CD4-positive, alpha-beta T cell (primary cell): ENCODE results near the gene CADM1. TPM values are rescaled to one million over a fixed set of nuclear protein-coding genes. Genes with fewer than 3 reads are reported as not detected.

Source experiments
- ATAC-seq: fragments of 200-7000 bp; cut with Tn5 transposase; one replicate; pipeline ENCODE4 v1.10.0; 2022; ENCODE audit warnings: mild to moderate bottlenecking; ENCODE audit not compliant: poor library complexity
- CTCF ChIA-PET: fragments of 350-600 bp; sonication (Branson Sonifier 250); formaldehyde crosslinking; loops from one replicate; lab custom pipeline; 2021; ENCODE audit warnings: antibody characterized with exemption, inconsistent platforms; lab: Charles Lee
- POLR2A ChIA-PET: fragments of 350-600 bp; sonication (Branson Sonifier 250); formaldehyde crosslinking; loops from one replicate; lab custom pipeline; 2021; ENCODE audit warnings: antibody characterized with exemption, inconsistent platforms; lab: Charles Lee
- DNase-seq, 14 experiments: peaks; one replicate each; pipeline ENCODE4 v3.0.0-alpha.2; 2013 to 2020; ENCODE audit warnings: mixed read lengths in 2 of 14
- H3K27ac ChIP-seq, 2 donors: one replicate each; pipeline versions ENCODE4 v1.5.1 to v1.7.0; 2013; ENCODE audit warnings: low read length in 2 of 2, low read depth in 1 of 2, mild to moderate bottlenecking in 1 of 2
- H3K27me3 ChIP-seq, 2 experiments: 1 replicate in 1 of 2; 2 replicates in 1 of 2; pipeline versions ENCODE4 v1.6.1 to v1.7.0; 2013; ENCODE audit warnings: low read length in 2 of 2, control low read depth in 1 of 2, mild to moderate bottlenecking in 1 of 2, moderate library complexity in 1 of 2; ENCODE audit not compliant: insufficient read depth in 2 of 2, control insufficient read depth in 1 of 2
- H3K36me3 ChIP-seq: one replicate; pipeline ENCODE4 v1.6.1; 2013; ENCODE audit warnings: low read length, control low read depth; ENCODE audit not compliant: insufficient read depth
- H3K4me1 ChIP-seq: one replicate; pipeline ENCODE4 v1.6.1; 2013; ENCODE audit warnings: low read length, control low read depth; ENCODE audit not compliant: insufficient read depth
- H3K4me3 ChIP-seq: one replicate; pipeline ENCODE4 v1.5.1; 2013; ENCODE audit warnings: mild to moderate bottlenecking, low read length, moderate library complexity
- H3K9me3 ChIP-seq, 2 experiments: 1 replicate in 1 of 2; 2 replicates in 1 of 2; pipeline versions ENCODE4 v1.6.1 to v1.7.0; 2013; ENCODE audit warnings: low read length in 2 of 2, mild to moderate bottlenecking in 2 of 2, control low read depth in 1 of 2, moderate library complexity in 1 of 2; ENCODE audit not compliant: control insufficient read depth in 1 of 2, insufficient read depth in 1 of 2
- H3K27ac Mint-ChIP-seq: one replicate; pipeline ENCODE4 v1.8.0; 2020; ENCODE audit warnings: mixed read lengths
- H3K27me3 Mint-ChIP-seq: one replicate; pipeline ENCODE4 v1.8.0; 2021; ENCODE audit warnings: mixed read lengths
- H3K36me3 Mint-ChIP-seq: one replicate; pipeline ENCODE4 v1.8.0; 2021; ENCODE audit warnings: low read depth, mixed read lengths
- H3K4me1 Mint-ChIP-seq: one replicate; pipeline ENCODE4 v1.8.0; 2021; ENCODE audit warnings: low read depth, mixed read lengths
- H3K4me3 Mint-ChIP-seq: one replicate; pipeline ENCODE4 v1.8.0; 2020; ENCODE audit warnings: mild to moderate bottlenecking, mixed read lengths
- H3K9me3 Mint-ChIP-seq: one replicate; pipeline ENCODE4 v1.8.0; 2020; ENCODE audit warnings: mixed read lengths
- intact Hi-C, 2 experiments: fragments of 100-400 bp; cut with DNase I in 1 of 2; cut with micrococcal nuclease in 1 of 2; formaldehyde crosslinking; loops; one replicate each; pipeline versions ENCODE4 v1.15.1 to v1.9.0; 2023 to 2025; cut with DNase I, micrococcal nuclease
- total RNA-seq, 174 experiments: library from RNA in 2 of 174; stranded (reverse) in 2 of 174; gene quantifications; one replicate each; pipeline ENCODE4 v1.2.3 and lab custom pipeline; 2021 to 2026
- TF ChIP-seq, protein P1 (sequence below): fragments of 200-600 bp; IDR thresholded peaks from one replicate; pipeline ENCODE4 v1.8.0; 2022; ENCODE audit warnings: antibody characterized with exemption, mild to moderate bottlenecking

CADM1 gene
- total RNA-seq, 2 experiments from 2014 or later, result 1.1 to 1.4 TPM

DNA sequence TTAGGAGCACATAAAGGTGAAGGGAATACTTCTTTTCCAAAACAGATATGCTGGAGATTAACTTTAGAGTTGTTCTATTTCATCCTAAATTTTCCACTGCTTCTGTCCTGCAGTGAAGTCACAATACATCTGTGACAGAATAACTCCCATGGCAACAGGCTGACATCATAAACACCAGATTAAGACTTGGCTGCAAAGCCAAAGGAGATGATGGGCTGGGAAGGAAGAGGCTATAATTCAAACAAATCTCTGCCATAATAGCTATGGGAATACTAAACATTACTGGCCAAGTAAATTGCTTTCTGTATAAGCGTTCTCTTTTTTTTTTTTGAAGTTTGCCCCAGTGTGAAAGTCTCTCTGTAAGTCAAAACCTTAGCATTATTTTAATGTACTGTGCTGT, 107.7 kb downstream of the CADM1 start:
- peaks cover 5% of the 10 kb centered on the region for H3K9me3 Mint-ChIP-seq
- no peak for DNase-seq
- H3K27me3 ChIP-seq, result no peaks in the 10 kb centered on the region
- ChIA-PET POLR2A (no interaction called here), CTCF (no interaction called here)
- intact Hi-C loops, result no loop called here
- H3K4me3 ChIP-seq, result no peak overlapping the region
- no peaks in the 10 kb centered on the region for H3K4me1 ChIP-seq
- H3K27ac ChIP-seq, result no peak overlapping the region
- no peak overlapping the region for H3K27ac Mint-ChIP-seq
- H3K36me3 Mint-ChIP-seq, result no peaks in the 10 kb centered on the region
- TF ChIP-seq, protein P1, sequence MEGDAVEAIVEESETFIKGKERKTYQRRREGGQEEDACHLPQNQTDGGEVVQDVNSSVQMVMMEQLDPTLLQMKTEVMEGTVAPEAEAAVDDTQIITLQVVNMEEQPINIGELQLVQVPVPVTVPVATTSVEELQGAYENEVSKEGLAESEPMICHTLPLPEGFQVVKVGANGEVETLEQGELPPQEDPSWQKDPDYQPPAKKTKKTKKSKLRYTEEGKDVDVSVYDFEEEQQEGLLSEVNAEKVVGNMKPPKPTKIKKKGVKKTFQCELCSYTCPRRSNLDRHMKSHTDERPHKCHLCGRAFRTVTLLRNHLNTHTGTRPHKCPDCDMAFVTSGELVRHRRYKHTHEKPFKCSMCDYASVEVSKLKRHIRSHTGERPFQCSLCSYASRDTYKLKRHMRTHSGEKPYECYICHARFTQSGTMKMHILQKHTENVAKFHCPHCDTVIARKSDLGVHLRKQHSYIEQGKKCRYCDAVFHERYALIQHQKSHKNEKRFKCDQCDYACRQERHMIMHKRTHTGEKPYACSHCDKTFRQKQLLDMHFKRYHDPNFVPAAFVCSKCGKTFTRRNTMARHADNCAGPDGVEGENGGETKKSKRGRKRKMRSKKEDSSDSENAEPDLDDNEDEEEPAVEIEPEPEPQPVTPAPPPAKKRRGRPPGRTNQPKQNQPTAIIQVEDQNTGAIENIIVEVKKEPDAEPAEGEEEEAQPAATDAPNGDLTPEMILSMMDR, result no peak
- ATAC-seq, result no peak
- no peaks in the 10 kb centered on the region for H3K36me3 ChIP-seq
- H3K9me3 ChIP-seq, result no peaks in the 10 kb centered on the region
- H3K27me3 Mint-ChIP-seq, result no peaks in the 10 kb centered on the region
- H3K4me1 Mint-ChIP-seq, result no peaks in the 10 kb centered on the region
- H3K4me3 Mint-ChIP-seq, result no peak overlapping the region

DNA sequence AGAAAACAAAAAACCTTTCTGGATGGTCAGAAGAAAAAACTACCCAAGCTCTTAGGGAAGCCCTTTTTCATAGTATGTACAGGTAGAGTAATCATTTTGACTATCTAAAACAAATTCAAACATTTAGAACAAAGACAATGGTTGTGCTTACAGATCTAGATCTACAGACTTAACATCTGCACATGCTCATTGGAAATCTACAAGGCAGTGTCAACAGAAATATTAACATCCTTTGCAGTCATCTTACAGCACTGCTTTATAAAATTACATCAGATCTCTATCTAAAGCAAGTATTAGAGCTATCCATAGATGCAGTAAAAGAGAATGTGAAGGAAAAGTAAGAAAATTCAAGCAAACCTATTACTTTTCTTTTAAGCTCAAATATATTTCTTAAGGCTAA, 110.3 kb downstream of the CADM1 start:
- no peak for ATAC-seq
- H3K4me3 Mint-ChIP-seq, result no peak overlapping the region

DNA sequence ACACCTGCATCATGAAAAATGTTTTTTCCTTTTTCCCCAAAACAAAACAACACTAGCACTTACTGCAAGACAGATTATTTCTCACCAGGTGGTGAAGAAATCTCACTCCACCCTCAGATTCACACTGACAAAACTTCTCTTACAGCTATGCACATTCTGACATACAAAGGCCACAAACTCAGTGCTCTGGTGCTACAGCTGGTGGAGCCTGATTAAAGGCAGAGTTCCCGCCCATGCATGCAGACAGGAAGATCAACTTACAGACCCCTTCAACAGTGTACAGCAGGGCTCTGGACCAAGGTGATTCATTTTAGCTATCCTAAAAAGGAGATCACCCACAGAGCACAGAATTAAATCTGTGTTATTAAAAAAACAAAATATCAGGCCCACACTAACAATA, 112.6 kb downstream of the CADM1 start:
- H3K27ac Mint-ChIP-seq, result no peak overlapping the region
- H3K27ac ChIP-seq, result no peak overlapping the region
- no peak overlapping the region for H3K4me3 Mint-ChIP-seq
- H3K36me3 Mint-ChIP-seq, result no peaks in the 10 kb centered on the region
- DNase-seq (no peak), ATAC-seq (no peak)
- no peaks in the 10 kb centered on the region for H3K9me3 ChIP-seq
- CTCF ChIA-PET, result no interaction called here
- peaks cover 3% of the 10 kb centered on the region for H3K9me3 Mint-ChIP-seq
- H3K27me3 ChIP-seq, result no peaks in the 10 kb centered on the region
- H3K4me1 Mint-ChIP-seq, result no peaks in the 10 kb centered on the region
- intact Hi-C loops, result no loop called here
- no peak overlapping the region for H3K4me3 ChIP-seq
- TF ChIP-seq, protein P1, result no peak
- no peaks in the 10 kb centered on the region for H3K27me3 Mint-ChIP-seq
- no peaks in the 10 kb centered on the region for H3K36me3 ChIP-seq
- POLR2A ChIA-PET, result no interaction called here
- H3K4me1 ChIP-seq, result no peaks in the 10 kb centered on the region

More for the DNA sequence above, 110.3 kb downstream of the CADM1 start:
- H3K9me3 Mint-ChIP-seq, result peaks cover 5% of the 10 kb centered on the region
- ChIA-PET CTCF (no interaction called here), POLR2A (no interaction called here)
- intact Hi-C loops, result no loop called here
- H3K4me1 ChIP-seq, result no peaks in the 10 kb centered on the region
- H3K27me3 Mint-ChIP-seq, result no peaks in the 10 kb centered on the region
- no peaks in the 10 kb centered on the region for H3K36me3 ChIP-seq
- no peak overlapping the region for H3K27ac Mint-ChIP-seq
- no peaks in the 10 kb centered on the region for H3K36me3 Mint-ChIP-seq
- no peaks in the 10 kb centered on the region for H3K4me1 Mint-ChIP-seq
- no peaks in the 10 kb centered on the region for H3K9me3 ChIP-seq
- H3K4me3 ChIP-seq, result no peak overlapping the region
- H3K27me3 ChIP-seq, result no peaks in the 10 kb centered on the region
- no peak overlapping the region for H3K27ac ChIP-seq
- TF ChIP-seq, protein P1, result no peak
- DNase-seq, result no peak
